ENCODE data around the gene MYO1E.

The MYO1E gene

GRCh38 chr15:59271595-59272201, 101.0 kb downstream of the MYO1E start:
- no peak overlapping the region for H3K27ac ChIP-seq
- no peaks in the 10 kb centered on the region for H3K27me3 ChIP-seq
- H3K9me3 ChIP-seq: no peaks in the 10 kb centered on the region
- TF ChIP-seq CTCF (IDR thresholded peaks at IDR 0.05): no peak
- no peak for DNase-seq
- H3K4me3 ChIP-seq: no peak overlapping the region
- intact Hi-C loops (cut with DNase I; ENCODE audit: low total_unique reads): no loop called here
- peaks cover 9 to 23% (median 15%) of the 10 kb centered on the region in 3 donors for H3K36me3 ChIP-seq
- peaks cover 0 to 10% (median 1%) of the 10 kb centered on the region in 4 donors for H3K4me1 ChIP-seq

GRCh38 chr15:59268852-59269407, 103.7 kb downstream of the MYO1E start:
- Histone ChIP-seq H3K27ac (no peak overlapping the region), H3K9me3 (no peaks in the 10 kb centered on the region), H3K4me3 (no peak overlapping the region), H3K4me1 (no peaks in the 10 kb centered on the region), H3K27me3 (no peaks in the 10 kb centered on the region), H3K36me3 (peaks cover 9 to 23% (median 15%) of the 10 kb centered on the region in 3 donors)
- no peak for DNase-seq
- no peak for TF ChIP-seq CTCF (IDR thresholded peaks at IDR 0.05)
- intact Hi-C loops (cut with DNase I; ENCODE audit: low total_unique reads): no loop called here

- no peak for DNase-seq
These were observed 104.4 kb downstream of the MYO1E start for GRCh38 chr15:59268168-59268851.

GRCh38 chr15:59266028-59266427, 106.6 kb downstream of the MYO1E start:
- H3K27ac ChIP-seq: no peak overlapping the region
- no peak for DNase-seq
- H3K4me1 ChIP-seq: no peaks in the 10 kb centered on the region
- H3K27me3 ChIP-seq: no peaks in the 10 kb centered on the region
- intact Hi-C loops (cut with DNase I; ENCODE audit: low total_unique reads): no loop called here
- H3K4me3 ChIP-seq: no peak overlapping the region
- no peaks in the 10 kb centered on the region for H3K9me3 ChIP-seq
- TF ChIP-seq CTCF (IDR thresholded peaks at IDR 0.05): no peak
- peaks cover 9 to 18% (median 15%) of the 10 kb centered on the region in 3 donors for H3K36me3 ChIP-seq

More at GRCh38 chr15:59268168-59268851, 104.4 kb downstream of the MYO1E start:
- Histone ChIP-seq H3K9me3 (no peaks in the 10 kb centered on the region), H3K36me3 (peaks cover 9 to 23% (median 15%) of the 10 kb centered on the region in 3 donors), H3K4me1 (no peaks in the 10 kb centered on the region), H3K4me3 (no peak overlapping the region), H3K27ac (no peak overlapping the region), H3K27me3 (no peaks in the 10 kb centered on the region)
- no peak for TF ChIP-seq CTCF (IDR thresholded peaks at IDR 0.05)
- intact Hi-C loops (cut with DNase I; ENCODE audit: low total_unique reads): no loop called here

DNA sequence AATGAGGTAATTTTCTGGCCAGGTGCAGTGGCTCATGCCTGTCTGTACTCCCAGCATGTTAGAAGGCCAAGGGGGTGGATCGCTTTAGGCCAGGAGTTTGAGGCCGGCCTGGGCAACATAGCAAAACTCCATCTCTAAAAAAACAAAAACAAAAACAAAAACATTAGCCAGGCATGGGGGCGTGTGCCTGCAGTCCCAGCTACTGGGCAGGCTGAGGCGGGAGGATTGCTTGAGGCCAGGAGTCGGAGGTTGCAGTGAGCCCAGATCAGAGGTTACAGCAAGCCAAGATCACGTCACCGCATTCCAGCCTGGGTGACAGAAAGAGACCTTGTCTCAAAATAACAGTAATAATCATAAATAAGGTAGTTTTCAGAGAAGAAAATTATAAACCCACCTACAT, 110.4 kb downstream of the MYO1E start:
- no peak for TF ChIP-seq CTCF (IDR thresholded peaks at IDR 0.05)
- Histone ChIP-seq H3K36me3 (peaks cover 9 to 23% (median 13%) of the 10 kb centered on the region in 3 donors), H3K27me3 (no peaks in the 10 kb centered on the region), H3K4me1 (no peaks in the 10 kb centered on the region), H3K4me3 (no peak overlapping the region), H3K27ac (no peak overlapping the region), H3K9me3 (no peaks in the 10 kb centered on the region)
- intact Hi-C loops (cut with DNase I; ENCODE audit: low total_unique reads): no loop called here
- no peak for DNase-seq
